Hepatocyte (in vitro differentiated cells): ENCODE data around the gene SUMF1. TPM values are rescaled to one million over a fixed set of nuclear protein-coding genes. Genes with fewer than 3 reads are reported as not detected.
A peak's percentile ranks its signal among the peaks of the same experiment; 100 is the strongest.

Experiments used
- DNase-seq: peaks from one replicate; pipeline ENCODE4 v3.0.0-alpha.2; 2016; ENCODE audit warnings: low spot score
- H2AFZ ChIP-seq: fragments of 200-600 bp; sonication (generic); 2 replicates; pipeline ENCODE4 v1.6.0; 2016; ENCODE audit warnings: antibody characterized with exemption, mild to moderate bottlenecking
- H3K27ac ChIP-seq: fragments of 200-600 bp; sonication (generic); 2 replicates; pipeline ENCODE4 v1.5.1; 2016; ENCODE audit warnings: mild to moderate bottlenecking
- H3K27me3 ChIP-seq: fragments of 200-600 bp; sonication (generic); 2 replicates; pipeline ENCODE4 v1.6.1; 2016
- H3K36me3 ChIP-seq: fragments of 200-600 bp; sonication (generic); replicated peaks from 2 replicates; pipeline ENCODE4 v1.5.1; 2016; ENCODE audit warnings: low read depth; ENCODE audit not compliant: insufficient read depth
- H3K4me1 ChIP-seq: fragments of 200-600 bp; sonication (generic); 2 replicates; pipeline ENCODE4 v1.5.1; 2016; ENCODE audit warnings: mild to moderate bottlenecking, moderate library complexity; ENCODE audit not compliant: insufficient read depth
- H3K4me2 ChIP-seq: fragments of 200-600 bp; sonication (generic); 2 replicates; pipeline ENCODE4 v1.6.0; 2016
- H3K4me3 ChIP-seq: fragments of 200-600 bp; sonication (generic); 2 replicates; pipeline ENCODE4 v1.5.1; 2016; ENCODE audit warnings: mild to moderate bottlenecking
- H3K79me2 ChIP-seq: fragments of 200-600 bp; sonication (generic); 2 replicates; pipeline ENCODE4 v1.6.0; 2017; ENCODE audit warnings: mild to moderate bottlenecking
- H3K9me2 ChIP-seq: fragments of 200-600 bp; sonication (generic); replicated peaks from 2 replicates; pipeline ENCODE4 v1.6.0; 2017; ENCODE audit warnings: mild to moderate bottlenecking; ENCODE audit not compliant: insufficient read depth
- H3K9me3 ChIP-seq: fragments of 200-600 bp; sonication (generic); 2 replicates; pipeline ENCODE4 v1.5.1; 2016; ENCODE audit warnings: low read depth, mild to moderate bottlenecking
- H4K20me1 ChIP-seq: fragments of 200-600 bp; sonication (generic); 2 replicates; pipeline ENCODE4 v1.6.0; 2016; ENCODE audit warnings: mild to moderate bottlenecking; ENCODE audit not compliant: insufficient read depth, poor library complexity, severe bottlenecking
- EZH2 ChIP-seq: fragments of 200-600 bp; sonication (generic); IDR thresholded peaks from 2 replicates; pipeline ENCODE4 v1.6.1; 2016; ENCODE audit warnings: antibody characterized with exemption, mild to moderate bottlenecking, borderline replicate concordance
- EZH2phosphoT487 ChIP-seq: fragments of 200-600 bp; sonication (generic); IDR thresholded peaks from one replicate; pipeline ENCODE4 v1.6.1; 2018; ENCODE audit warnings: antibody characterized with exemption, mild to moderate bottlenecking, low read depth, moderate library complexity; ENCODE audit not compliant: unreplicated experiment, severe bottlenecking
- WGBS: methylation state at CpG from one replicate; pipeline ENCODE4 v1.1.6; 2016; ENCODE audit warnings: low lambda C conversion rate; ENCODE audit errors: missing lambda C conversion rate; 5-methylcytosine and 5-hydroxymethylcytosine counted together
- polyA plus RNA-seq: library from polyadenylated mRNA; unstranded; fragments of >200 nt; fragmentation: Nextera tagmentation; extraction: Ambion mirVana; gene quantifications from 2 replicates; pipeline ENCODE4 v1.2.1, GENCODE V29; 2016
- total RNA-seq: library from RNA; depleted of rRNA; stranded (reverse); fragments of >200 nt; gene quantifications from 2 replicates; pipeline ENCODE4 v1.2.3, GENCODE V29; 2014
- TF ChIP-seq, protein P1 (sequence below): fragments of 200-600 bp; sonication (generic); IDR thresholded peaks from 2 replicates; pipeline ENCODE4 v1.5.1; 2016; ENCODE audit warnings: antibody characterized with exemption, mild to moderate bottlenecking; ENCODE audit not compliant: poor library complexity

The SUMF1 gene
- total and polyA plus RNA-seq, 2 experiments from 2014 or later = 55.5 to 59.0 TPM

DNA sequence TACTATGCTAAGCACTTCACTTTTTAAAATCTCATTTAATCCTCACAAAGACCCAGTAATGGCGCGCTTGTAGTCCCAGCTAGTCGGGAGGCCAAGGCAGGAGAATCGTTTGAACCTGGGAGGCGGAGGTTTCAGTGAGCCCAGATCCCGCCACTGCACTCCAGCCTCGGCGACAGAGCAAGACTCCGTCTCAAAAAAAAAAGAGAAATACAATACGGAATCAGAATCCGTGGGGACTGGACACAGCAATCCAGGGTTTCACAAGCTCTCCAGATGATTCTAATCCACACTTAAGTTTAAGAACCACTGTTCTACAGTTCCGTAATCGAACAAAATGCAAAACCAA lies 426 bp upstream of the SUMF1 start:
- Histone ChIP-seq H3K4me3 (peak overlapping the region; percentile 88), H3K9me3 (no peaks in the 10 kb centered on the region), H4K20me1 (no peaks in the 10 kb centered on the region), H3K36me3 (no peaks in the 10 kb centered on the region), H2AFZ (peak overlapping the region; percentile 95), H3K9me2 (no peaks in the 10 kb centered on the region), H3K79me2 (peaks cover 18% of the 10 kb centered on the region), H3K4me1 (no peaks in the 10 kb centered on the region), H3K4me2 (peak overlapping the region; percentile 75), H3K27ac (peak overlapping the region; percentile 89), H3K27me3 (no peaks in the 10 kb centered on the region)
- DNase-seq = no peak
- TF ChIP-seq EZH2phosphoT487 = no peak
- no peak for TF ChIP-seq EZH2
- TF ChIP-seq, protein P1, sequence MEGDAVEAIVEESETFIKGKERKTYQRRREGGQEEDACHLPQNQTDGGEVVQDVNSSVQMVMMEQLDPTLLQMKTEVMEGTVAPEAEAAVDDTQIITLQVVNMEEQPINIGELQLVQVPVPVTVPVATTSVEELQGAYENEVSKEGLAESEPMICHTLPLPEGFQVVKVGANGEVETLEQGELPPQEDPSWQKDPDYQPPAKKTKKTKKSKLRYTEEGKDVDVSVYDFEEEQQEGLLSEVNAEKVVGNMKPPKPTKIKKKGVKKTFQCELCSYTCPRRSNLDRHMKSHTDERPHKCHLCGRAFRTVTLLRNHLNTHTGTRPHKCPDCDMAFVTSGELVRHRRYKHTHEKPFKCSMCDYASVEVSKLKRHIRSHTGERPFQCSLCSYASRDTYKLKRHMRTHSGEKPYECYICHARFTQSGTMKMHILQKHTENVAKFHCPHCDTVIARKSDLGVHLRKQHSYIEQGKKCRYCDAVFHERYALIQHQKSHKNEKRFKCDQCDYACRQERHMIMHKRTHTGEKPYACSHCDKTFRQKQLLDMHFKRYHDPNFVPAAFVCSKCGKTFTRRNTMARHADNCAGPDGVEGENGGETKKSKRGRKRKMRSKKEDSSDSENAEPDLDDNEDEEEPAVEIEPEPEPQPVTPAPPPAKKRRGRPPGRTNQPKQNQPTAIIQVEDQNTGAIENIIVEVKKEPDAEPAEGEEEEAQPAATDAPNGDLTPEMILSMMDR = no peak
- 85% methylated on average over 13 of the region's 13 CpGs for WGBS

DNA sequence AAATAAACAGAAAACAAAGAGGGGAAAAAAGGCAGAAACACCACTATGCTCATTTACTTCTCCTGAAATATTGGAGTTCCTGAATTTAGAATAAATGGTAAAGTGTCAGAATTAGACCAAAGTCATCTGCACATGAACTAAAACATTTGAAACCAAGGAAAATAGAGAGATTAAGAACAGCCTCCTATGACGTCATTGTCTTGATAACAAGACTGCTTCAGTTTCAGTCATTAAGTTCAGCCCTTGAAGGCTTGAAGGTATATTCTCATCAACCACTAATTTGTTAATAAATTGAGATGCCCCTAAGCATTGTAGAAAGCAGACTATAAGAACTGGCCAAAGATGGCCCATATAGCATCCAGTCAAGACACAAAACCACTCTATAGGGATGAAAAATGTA lies 2.5 kb downstream of the SUMF1 start:
- Histone ChIP-seq H2AFZ (no peak overlapping the region), H3K4me2 (no peak overlapping the region), H3K9me2 (no peaks in the 10 kb centered on the region), H3K4me3 (no peak overlapping the region), H3K4me1 (no peaks in the 10 kb centered on the region), H3K27me3 (no peaks in the 10 kb centered on the region), H3K79me2 (peaks cover 18% of the 10 kb centered on the region), H3K36me3 (no peaks in the 10 kb centered on the region), H4K20me1 (no peaks in the 10 kb centered on the region), H3K9me3 (no peaks in the 10 kb centered on the region), H3K27ac (no peak overlapping the region)
- TF ChIP-seq EZH2 (no peak), EZH2phosphoT487 (no peak)
- TF ChIP-seq, protein P1 = no peak
- DNase-seq = no peak
- WGBS = 97% methylated on average over 1 of the region's 1 CpG

DNA sequence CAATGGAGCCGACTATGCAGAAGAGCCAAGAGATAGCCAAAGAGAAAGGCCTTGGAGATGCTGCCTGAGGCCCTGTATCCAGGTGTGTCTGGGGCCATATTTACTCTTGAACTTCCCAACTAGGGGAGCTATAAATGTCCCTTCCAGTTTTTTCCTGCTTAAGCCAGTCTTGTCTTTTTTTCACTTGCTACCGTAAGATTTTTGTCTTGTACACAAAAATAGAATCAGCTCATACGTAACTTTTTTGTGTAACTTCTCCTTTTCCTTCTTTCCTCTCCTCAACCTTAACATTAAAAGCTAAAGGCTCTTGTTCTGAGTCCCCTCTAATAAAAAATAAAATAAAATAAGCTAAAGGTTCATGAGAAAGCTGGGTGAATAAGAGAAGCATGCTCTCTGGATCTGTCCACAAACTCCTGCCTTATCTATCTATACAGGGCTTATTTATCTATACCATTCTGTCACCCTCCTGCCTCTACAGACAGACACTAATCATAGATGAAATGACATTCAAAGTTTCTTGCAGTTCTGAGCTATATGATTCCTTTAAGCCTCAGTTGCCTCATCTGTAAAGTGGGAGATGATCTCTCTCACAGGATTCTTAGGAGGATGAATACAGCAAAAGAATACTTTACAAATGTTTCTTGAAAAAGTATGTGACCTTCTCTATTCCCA lies 4.6 kb downstream of the SUMF1 start:
- Histone ChIP-seq H3K27me3 (no peaks in the 10 kb centered on the region), H3K9me2 (no peaks in the 10 kb centered on the region), H3K4me3 (no peak overlapping the region), H3K79me2 (peaks cover 20% of the 10 kb centered on the region), H3K27ac (no peak overlapping the region), H2AFZ (no peak overlapping the region), H3K36me3 (no peaks in the 10 kb centered on the region), H3K9me3 (no peaks in the 10 kb centered on the region), H3K4me2 (no peak overlapping the region), H4K20me1 (no peaks in the 10 kb centered on the region), H3K4me1 (no peaks in the 10 kb centered on the region)
- DNase-seq = no peak
- 83% methylated on average over 3 of the region's 3 CpGs for WGBS
- no peak for TF ChIP-seq EZH2
- TF ChIP-seq, protein P1 = no peak
- no peak for TF ChIP-seq EZH2phosphoT487
